ENCODE results near the gene CDC42BPB.

CDC42BPB gene

GRCh38 chr14:103071544-103072251 is 14.3 kb upstream of the CDC42BPB start:
- peak; percentile 10 for DNase-seq
- H3K9me3 Mint-ChIP-seq: no peaks in the 10 kb centered on the region
- no peaks in the 10 kb centered on the region for H3K4me1 Mint-ChIP-seq
- peaks cover 36% of the 10 kb centered on the region for H3K27me3 Mint-ChIP-seq
- H3K4me3 Mint-ChIP-seq: no peak overlapping the region
- CTCF ChIA-PET: interaction anchor here (0.6 kb wide), 1 partner anchor 152 kb away, joined by 3 read pairs; no protein-coding TSS in a partner anchor
- no peak overlapping the region for H3K27ac Mint-ChIP-seq
- no peaks in the 10 kb centered on the region for H3K36me3 Mint-ChIP-seq

GRCh38 chr14:103070971-103071542 is 13.7 kb upstream of the CDC42BPB start:
- DNase-seq: no peak
- Mint-ChIP-seq H3K4me1 (no peaks in the 10 kb centered on the region), H3K36me3 (no peaks in the 10 kb centered on the region), H3K27me3 (peaks cover 30% of the 10 kb centered on the region), H3K9me3 (no peaks in the 10 kb centered on the region), H3K4me3 (no peak overlapping the region), H3K27ac (no peak overlapping the region)
- CTCF ChIA-PET: no interaction called here

GRCh38 chr14:103070263-103070885 is 13.0 kb upstream of the CDC42BPB start:
- H3K27ac Mint-ChIP-seq: no peak overlapping the region
- CTCF ChIA-PET: no interaction called here
- peaks cover 27% of the 10 kb centered on the region for H3K27me3 Mint-ChIP-seq
- H3K36me3 Mint-ChIP-seq: no peaks in the 10 kb centered on the region
- no peak overlapping the region for H3K4me3 Mint-ChIP-seq
- no peak for DNase-seq
- no peaks in the 10 kb centered on the region for H3K9me3 Mint-ChIP-seq
- H3K4me1 Mint-ChIP-seq: no peaks in the 10 kb centered on the region

- CTCF ChIA-PET: interaction anchor here (1.2 kb wide), 1 partner anchor 374 kb away, joined by 3 read pairs; no protein-coding TSS in a partner anchor
- H3K9me3 Mint-ChIP-seq: no peaks in the 10 kb centered on the region
Observed at GRCh38 chr14:103068351-103069073, 11.2 kb upstream of the CDC42BPB start.

GRCh38 chr14:103067231-103067954 is 10.0 kb upstream of the CDC42BPB start:
- Mint-ChIP-seq H3K36me3 (no peaks in the 10 kb centered on the region), H3K27me3 (peaks cover 18% of the 10 kb centered on the region), H3K4me1 (no peaks in the 10 kb centered on the region), H3K27ac (no peak overlapping the region), H3K9me3 (no peaks in the 10 kb centered on the region), H3K4me3 (no peak overlapping the region)
- CTCF ChIA-PET: interaction anchor here (0.7 kb wide), 1 partner anchor 374 kb away, joined by 3 read pairs; no protein-coding TSS in a partner anchor
- no peak for DNase-seq

More at GRCh38 chr14:103068351-103069073, 11.2 kb upstream of the CDC42BPB start:
- Mint-ChIP-seq H3K27ac (no peak overlapping the region), H3K4me1 (no peaks in the 10 kb centered on the region), H3K36me3 (no peaks in the 10 kb centered on the region), H3K4me3 (no peak overlapping the region), H3K27me3 (peaks cover 24% of the 10 kb centered on the region)
- DNase-seq: no peak

GRCh38 chr14:103066399-103066798 is 9.1 kb upstream of the CDC42BPB start:
- no peaks in the 10 kb centered on the region for H3K4me1 Mint-ChIP-seq
- CTCF ChIA-PET: no interaction called here
- no peak overlapping the region for H3K4me3 Mint-ChIP-seq

GRCh38 chr14:103065861-103066260 is 8.5 kb upstream of the CDC42BPB start:
- CTCF ChIA-PET: no interaction called here
- DNase-seq: no peak
- H3K36me3 Mint-ChIP-seq: no peaks in the 10 kb centered on the region
- H3K4me1 Mint-ChIP-seq: no peaks in the 10 kb centered on the region
- no peaks in the 10 kb centered on the region for H3K9me3 Mint-ChIP-seq
- H3K27me3 Mint-ChIP-seq: peaks cover 29% of the 10 kb centered on the region
- no peak overlapping the region for H3K4me3 Mint-ChIP-seq
- no peak overlapping the region for H3K27ac Mint-ChIP-seq

More at GRCh38 chr14:103066399-103066798, 9.1 kb upstream of the CDC42BPB start:
- Mint-ChIP-seq H3K27ac (no peak overlapping the region), H3K9me3 (no peaks in the 10 kb centered on the region), H3K36me3 (no peaks in the 10 kb centered on the region), H3K27me3 (peaks cover 27% of the 10 kb centered on the region)
- no peak for DNase-seq

- CTCF ChIA-PET: no interaction called here
- H3K4me3 Mint-ChIP-seq: no peak overlapping the region
- no peaks in the 10 kb centered on the region for H3K9me3 Mint-ChIP-seq
- H3K27me3 Mint-ChIP-seq: peaks cover 38% of the 10 kb centered on the region
- no peak for DNase-seq
- H3K27ac Mint-ChIP-seq: no peak overlapping the region
- no peaks in the 10 kb centered on the region for H3K36me3 Mint-ChIP-seq
- no peaks in the 10 kb centered on the region for H3K4me1 Mint-ChIP-seq
Observed at GRCh38 chr14:103064978-103065377, 7.6 kb upstream of the CDC42BPB start.

- no peak for DNase-seq
- H3K4me1 Mint-ChIP-seq: no peaks in the 10 kb centered on the region
- CTCF ChIA-PET: no interaction called here
- H3K4me3 Mint-ChIP-seq: no peak overlapping the region
- no peaks in the 10 kb centered on the region for H3K9me3 Mint-ChIP-seq
- no peaks in the 10 kb centered on the region for H3K36me3 Mint-ChIP-seq
- H3K27ac Mint-ChIP-seq: no peak overlapping the region
- peaks cover 43% of the 10 kb centered on the region for H3K27me3 Mint-ChIP-seq
Observed at GRCh38 chr14:103064436-103064835, 7.1 kb upstream of the CDC42BPB start.

- CTCF ChIA-PET: no interaction called here
- H3K36me3 Mint-ChIP-seq: no peaks in the 10 kb centered on the region
- no peak for DNase-seq
- H3K4me1 Mint-ChIP-seq: peaks cover 6% of the 10 kb centered on the region
- H3K4me3 Mint-ChIP-seq: no peak overlapping the region
- H3K27ac Mint-ChIP-seq: no peak overlapping the region
- no peaks in the 10 kb centered on the region for H3K9me3 Mint-ChIP-seq
- H3K27me3 Mint-ChIP-seq: peaks cover 67% of the 10 kb centered on the region
Observed at GRCh38 chr14:103061482-103061976, 4.2 kb upstream of the CDC42BPB start.

- H3K4me1 Mint-ChIP-seq: peaks cover 11% of the 10 kb centered on the region
- no peak for DNase-seq
- H3K27me3 Mint-ChIP-seq: peaks cover 75% of the 10 kb centered on the region
- no peaks in the 10 kb centered on the region for H3K9me3 Mint-ChIP-seq
- no peaks in the 10 kb centered on the region for H3K36me3 Mint-ChIP-seq
- H3K4me3 Mint-ChIP-seq: no peak overlapping the region
- no peak overlapping the region for H3K27ac Mint-ChIP-seq
- CTCF ChIA-PET: no interaction called here
Observed at GRCh38 chr14:103059556-103059955, 2.2 kb upstream of the CDC42BPB start.

GRCh38 chr14:103058164-103059055 is 1.1 kb upstream of the CDC42BPB start:
- DNase-seq: no peak
- CTCF ChIA-PET: interaction anchor here (1.3 kb wide), 1 partner anchor 47 kb away, joined by 4 read pairs; no protein-coding TSS in a partner anchor
- peak overlapping the region; percentile 50 for H3K4me3 Mint-ChIP-seq
- no peaks in the 10 kb centered on the region for H3K9me3 Mint-ChIP-seq
- no peak overlapping the region for H3K27ac Mint-ChIP-seq
- H3K4me1 Mint-ChIP-seq: peaks cover 11% of the 10 kb centered on the region
- H3K36me3 Mint-ChIP-seq: no peaks in the 10 kb centered on the region
- H3K27me3 Mint-ChIP-seq: peaks cover 75% of the 10 kb centered on the region

- CTCF ChIA-PET: no interaction called here
- Mint-ChIP-seq H3K4me3 (no peak overlapping the region), H3K36me3 (no peaks in the 10 kb centered on the region), H3K9me3 (no peaks in the 10 kb centered on the region), H3K27me3 (peaks cover 71% of the 10 kb centered on the region), H3K4me1 (peaks cover 11% of the 10 kb centered on the region), H3K27ac (no peak overlapping the region)
- no peak for DNase-seq
Observed at GRCh38 chr14:103057028-103057371, 349 bp downstream of the CDC42BPB start.
